ENCODE data around the gene TLX1.

GRCh38 chr10:101099901-101100300 is 31.2 kb upstream of the TLX1 start:
- TF ChIP-seq POLR2AphosphoS5 (IDR thresholded peaks at IDR 0.05; ENCODE audit: insufficient read depth in 1 of 2, low read depth in 1 of 2) = no peak
- no peak for TF ChIP-seq CTCF (IDR thresholded peaks at IDR 0.05)
- no peak for TF ChIP-seq POLR2A (IDR thresholded peaks at IDR 0.05)
